Measurements from ENCODE around the gene USP15. TPM values are rescaled to one million over a fixed set of nuclear protein-coding genes. Genes with fewer than 3 reads are reported as not detected.

The USP15 gene
- total RNA-seq, 1 experiment from 2014 or later, result 35.3 TPM

GRCh38 chr12:62403031-62403430 lies 142.8 kb downstream of the USP15 start:
- H3K56ac ChIP-seq (ENCODE audit: insufficient read length, low read depth, low read length), result no peak overlapping the region
- H3K9me3 ChIP-seq (ENCODE audit: control insufficient read depth, low read depth, low read length), result no peaks in the 10 kb centered on the region
- no peaks in the 10 kb centered on the region for H3K27me3 ChIP-seq (ENCODE audit: insufficient read depth, low read length)
- no peak overlapping the region for H3K27ac ChIP-seq (ENCODE audit: insufficient read length, low read depth, low read length)
- H4K5ac ChIP-seq (ENCODE audit: insufficient read length, low read depth, low read length), result no peak overlapping the region
- peaks cover 0 to 3% (median 0%) of the 10 kb centered on the region in 3 experiments; a peak in 1 of 7 replicates for H3K36me3 Mint-ChIP-seq (ENCODE audit: insufficient read depth in 1 of 3, low read depth in 3 of 3)
- H3K4ac ChIP-seq (ENCODE audit: low read depth, low read length), result no peak overlapping the region
- H4K91ac ChIP-seq (ENCODE audit: insufficient read length, low read depth, low read length), result no peak overlapping the region
- no peak overlapping the region for H3K23ac ChIP-seq (ENCODE audit: insufficient read length, low read depth, low read length)
- no peak overlapping the region for H3T11ph ChIP-seq (ENCODE audit: low read length)
- TF ChIP-seq, protein P1, sequence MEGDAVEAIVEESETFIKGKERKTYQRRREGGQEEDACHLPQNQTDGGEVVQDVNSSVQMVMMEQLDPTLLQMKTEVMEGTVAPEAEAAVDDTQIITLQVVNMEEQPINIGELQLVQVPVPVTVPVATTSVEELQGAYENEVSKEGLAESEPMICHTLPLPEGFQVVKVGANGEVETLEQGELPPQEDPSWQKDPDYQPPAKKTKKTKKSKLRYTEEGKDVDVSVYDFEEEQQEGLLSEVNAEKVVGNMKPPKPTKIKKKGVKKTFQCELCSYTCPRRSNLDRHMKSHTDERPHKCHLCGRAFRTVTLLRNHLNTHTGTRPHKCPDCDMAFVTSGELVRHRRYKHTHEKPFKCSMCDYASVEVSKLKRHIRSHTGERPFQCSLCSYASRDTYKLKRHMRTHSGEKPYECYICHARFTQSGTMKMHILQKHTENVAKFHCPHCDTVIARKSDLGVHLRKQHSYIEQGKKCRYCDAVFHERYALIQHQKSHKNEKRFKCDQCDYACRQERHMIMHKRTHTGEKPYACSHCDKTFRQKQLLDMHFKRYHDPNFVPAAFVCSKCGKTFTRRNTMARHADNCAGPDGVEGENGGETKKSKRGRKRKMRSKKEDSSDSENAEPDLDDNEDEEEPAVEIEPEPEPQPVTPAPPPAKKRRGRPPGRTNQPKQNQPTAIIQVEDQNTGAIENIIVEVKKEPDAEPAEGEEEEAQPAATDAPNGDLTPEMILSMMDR (conservative IDR thresholded peaks at IDR 0.05), result no peak
- no peaks in the 10 kb centered on the region for H3K79me1 ChIP-seq (ENCODE audit: insufficient read depth, low read depth, low read length, poor library complexity, severe bottlenecking)
- H3K4me3 Mint-ChIP-seq, result no peak overlapping the region
- H3K4me1 Mint-ChIP-seq, result no peaks in the 10 kb centered on the region
- no peak overlapping the region for H2AK5ac ChIP-seq (ENCODE audit: insufficient read length, low read length)
- H2BK20ac ChIP-seq (ENCODE audit: low read depth, low read length, poor library complexity, severe bottlenecking), result no peak overlapping the region
- no peaks in the 10 kb centered on the region for H3K23me2 ChIP-seq (ENCODE audit: insufficient read length, low read depth, low read length, poor library complexity, severe bottlenecking)
- no peak overlapping the region for H3K14ac ChIP-seq (ENCODE audit: insufficient read depth, low read length)
- H3K9me3 Mint-ChIP-seq, result no peaks in the 10 kb centered on the region
- no peak overlapping the region for H3K18ac ChIP-seq (ENCODE audit: insufficient read length, low read depth, low read length)
- no peak overlapping the region for H2BK5ac ChIP-seq (ENCODE audit: insufficient read length, low read length)
- no peaks in the 10 kb centered on the region for H4K20me1 ChIP-seq (ENCODE audit: control insufficient read depth, insufficient read depth, insufficient read length)
- H3K9ac ChIP-seq (ENCODE audit: extremely low read depth, insufficient read length, low read length), result no peak overlapping the region
- H4K8ac ChIP-seq (replicated peaks; ENCODE audit: insufficient read length, low read depth, low read length), result no peak overlapping the region
- no peaks in the 10 kb centered on the region for H3K79me2 ChIP-seq (ENCODE audit: insufficient read depth, low read length)
- no peak overlapping the region for H2BK120ac ChIP-seq (ENCODE audit: low read depth, low read length, poor library complexity, severe bottlenecking)
- H3K4me2 ChIP-seq (ENCODE audit: insufficient read depth, insufficient read length, low read length), result no peak overlapping the region
- no peak overlapping the region for H2BK12ac ChIP-seq (ENCODE audit: insufficient read length, low read depth, low read length)
- H2AFZ ChIP-seq (ENCODE audit: low read length), result no peak overlapping the region
- no peaks in the 10 kb centered on the region for H3K27me3 Mint-ChIP-seq (ENCODE audit: low read depth)
- DNase-seq, result no peak
- no peak overlapping the region for H3K27ac Mint-ChIP-seq
- no peaks in the 10 kb centered on the region for H3K4me1 ChIP-seq (ENCODE audit: insufficient read depth, low read length)
- H2BK15ac ChIP-seq (ENCODE audit: low read depth, low read length), result no peak overlapping the region
